Adrenal gland (tissue), 5 donors: ENCODE results near the gene ATXN10.

Experiments used
- CTCF ChIP-seq, 6 experiments: fragments of 450-650 bp in 4 of 6; fragments of 200-600 bp in 2 of 6; sonication (generic) in 1 of 6; IDR thresholded peaks; 1 replicate in 5 of 6; 2 replicates in 1 of 6; pipeline versions ENCODE4 v1.5.1 to v1.8.0; 2016 to 2021; ENCODE audit warnings: antibody characterized with exemption in 6 of 6, mild to moderate bottlenecking in 2 of 6, moderate library complexity in 1 of 6
- POLR2A ChIP-seq, 2 donors: fragments of 450-650 bp; IDR thresholded peaks; one replicate each; pipeline ENCODE4 v1.6.1; 2017; ENCODE audit warnings: antibody characterized with exemption in 2 of 2, mild to moderate bottlenecking in 2 of 2, moderate library complexity in 1 of 2
- donor health status: DM: no; HTN: no; CAD: no.

- no peak for TF ChIP-seq CTCF (IDR thresholded peaks at IDR 0.05)
- no peak for TF ChIP-seq POLR2A (IDR thresholded peaks at IDR 0.05)
Measured at GRCh38 chr22:45786726-45787125, 115.1 kb downstream of the ATXN10 start.
